DND-41 (cell line): ENCODE data around the gene REPS2.
A peak's percentile ranks its signal among the peaks of the same experiment; 100 is the strongest.

Experiments
- ATAC-seq: fragments of 200-7000 bp; cut with Tn5 transposase; 3 replicates; pipeline ENCODE4 v1.9.1; 2021; ENCODE audit warnings: low read depth; ENCODE audit not compliant: insufficient read depth
- DNase-seq: peaks from one replicate; pipeline ENCODE4 v3.0.0-alpha.2; 2020
- H2AFZ ChIP-seq: 2 replicates; pipeline ENCODE4 v1.6.0; 2012; ENCODE audit warnings: low read depth, low read length
- H3K27ac ChIP-seq: 2 replicates; pipeline ENCODE4 v1.5.1; 2012; ENCODE audit warnings: low read length, inconsistent platforms
- H3K27me3 ChIP-seq: fragments of 200-600 bp; sonication (generic); 2 replicates; pipeline ENCODE4 v1.6.0; 2012; ENCODE audit warnings: low read length, mild to moderate bottlenecking, inconsistent platforms; ENCODE audit not compliant: insufficient read depth, poor library complexity
- H3K36me3 ChIP-seq: 2 replicates; pipeline ENCODE4 v1.5.1; 2012; ENCODE audit warnings: low read length, inconsistent platforms; ENCODE audit not compliant: insufficient read depth
- H3K4me1 ChIP-seq: 2 replicates; pipeline ENCODE4 v1.5.1; 2012; ENCODE audit warnings: mild to moderate bottlenecking, low read length; ENCODE audit not compliant: insufficient read depth
- H3K4me2 ChIP-seq: 2 replicates; pipeline ENCODE4 v1.6.0; 2012; ENCODE audit warnings: mild to moderate bottlenecking, moderate library complexity, low read length, inconsistent platforms; ENCODE audit not compliant: insufficient read depth
- H3K4me3 ChIP-seq, 2 experiments: fragments of 200-600 bp in 1 of 2; shearing (Covaris generic) in 1 of 2; 2 replicates each; pipeline ENCODE4 v1.5.1; 2012 to 2016; ENCODE audit warnings: inconsistent platforms in 2 of 2, low read length in 2 of 2, mild to moderate bottlenecking in 2 of 2, low read depth in 1 of 2, moderate library complexity in 1 of 2
- H3K79me2 ChIP-seq: 2 replicates; pipeline ENCODE4 v1.6.0; 2012; ENCODE audit warnings: low read length, inconsistent platforms; ENCODE audit not compliant: insufficient read depth
- H3K9ac ChIP-seq: 2 replicates; pipeline ENCODE4 v1.6.0; 2012; ENCODE audit warnings: low read depth, mild to moderate bottlenecking, inconsistent platforms, low read length, moderate library complexity
- H3K9me3 ChIP-seq: 2 replicates; pipeline ENCODE4 v1.5.1; 2012; ENCODE audit warnings: low read length, moderate library complexity, mild to moderate bottlenecking, inconsistent platforms; ENCODE audit not compliant: insufficient read depth, severe bottlenecking
- H4K20me1 ChIP-seq: 2 replicates; pipeline ENCODE4 v1.6.0; 2012; ENCODE audit warnings: low read length; ENCODE audit not compliant: insufficient read depth
- EZH2 ChIP-seq: IDR thresholded peaks from 3 replicates; pipeline ENCODE4 v1.6.1; 2012; ENCODE audit warnings: borderline replicate concordance, low read depth, mild to moderate bottlenecking, moderate library complexity, low read length, inconsistent platforms; ENCODE audit not compliant: severe bottlenecking
- TF ChIP-seq, protein P1 (sequence below): IDR thresholded peaks from 2 replicates; pipeline ENCODE4 v1.5.1; 2012; ENCODE audit warnings: borderline replicate concordance, low read length, moderate library complexity, mild to moderate bottlenecking; ENCODE audit not compliant: poor library complexity, severe bottlenecking; ENCODE audit errors: extremely low read depth

The REPS2 gene

DNA sequence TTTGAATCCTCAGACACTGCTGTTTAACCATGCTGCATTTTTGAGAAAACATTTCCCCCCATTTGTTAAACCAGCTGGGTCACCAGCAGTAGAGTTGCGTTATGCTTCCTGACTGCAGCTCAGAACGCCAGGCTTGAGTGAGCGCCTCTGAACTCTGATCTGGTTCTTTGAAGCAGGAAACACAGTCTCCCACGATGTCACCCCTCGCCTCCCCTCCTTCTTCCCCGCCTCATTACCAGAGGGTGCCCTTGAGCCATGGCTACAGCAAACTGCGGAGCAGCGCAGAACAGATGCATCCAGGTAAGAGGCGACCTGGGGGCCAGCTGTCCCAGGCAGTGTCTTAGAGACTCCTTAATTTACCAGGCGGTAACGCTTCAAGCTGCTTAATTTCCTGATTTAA, 78.4 kb downstream of the REPS2 start:
- peak; percentile 4 for DNase-seq
- no peaks in the 10 kb centered on the region for H3K9me3 ChIP-seq
- H3K27ac ChIP-seq, result no peak overlapping the region
- H3K4me2 ChIP-seq, result no peak overlapping the region
- H3K79me2 ChIP-seq, result no peaks in the 10 kb centered on the region
- H3K4me3 ChIP-seq, result no peak overlapping the region
- no peaks in the 10 kb centered on the region for H4K20me1 ChIP-seq
- ATAC-seq, result no peak; the same call in 2 of the 3 replicates
- H3K36me3 ChIP-seq, result no peaks in the 10 kb centered on the region
- H3K9ac ChIP-seq, result no peak overlapping the region
- no peaks in the 10 kb centered on the region for H3K4me1 ChIP-seq
- H3K27me3 ChIP-seq, result no peaks in the 10 kb centered on the region
- no peak overlapping the region for H2AFZ ChIP-seq
- TF ChIP-seq, protein P1, sequence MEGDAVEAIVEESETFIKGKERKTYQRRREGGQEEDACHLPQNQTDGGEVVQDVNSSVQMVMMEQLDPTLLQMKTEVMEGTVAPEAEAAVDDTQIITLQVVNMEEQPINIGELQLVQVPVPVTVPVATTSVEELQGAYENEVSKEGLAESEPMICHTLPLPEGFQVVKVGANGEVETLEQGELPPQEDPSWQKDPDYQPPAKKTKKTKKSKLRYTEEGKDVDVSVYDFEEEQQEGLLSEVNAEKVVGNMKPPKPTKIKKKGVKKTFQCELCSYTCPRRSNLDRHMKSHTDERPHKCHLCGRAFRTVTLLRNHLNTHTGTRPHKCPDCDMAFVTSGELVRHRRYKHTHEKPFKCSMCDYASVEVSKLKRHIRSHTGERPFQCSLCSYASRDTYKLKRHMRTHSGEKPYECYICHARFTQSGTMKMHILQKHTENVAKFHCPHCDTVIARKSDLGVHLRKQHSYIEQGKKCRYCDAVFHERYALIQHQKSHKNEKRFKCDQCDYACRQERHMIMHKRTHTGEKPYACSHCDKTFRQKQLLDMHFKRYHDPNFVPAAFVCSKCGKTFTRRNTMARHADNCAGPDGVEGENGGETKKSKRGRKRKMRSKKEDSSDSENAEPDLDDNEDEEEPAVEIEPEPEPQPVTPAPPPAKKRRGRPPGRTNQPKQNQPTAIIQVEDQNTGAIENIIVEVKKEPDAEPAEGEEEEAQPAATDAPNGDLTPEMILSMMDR, result no peak
- no peak for TF ChIP-seq EZH2

DNA sequence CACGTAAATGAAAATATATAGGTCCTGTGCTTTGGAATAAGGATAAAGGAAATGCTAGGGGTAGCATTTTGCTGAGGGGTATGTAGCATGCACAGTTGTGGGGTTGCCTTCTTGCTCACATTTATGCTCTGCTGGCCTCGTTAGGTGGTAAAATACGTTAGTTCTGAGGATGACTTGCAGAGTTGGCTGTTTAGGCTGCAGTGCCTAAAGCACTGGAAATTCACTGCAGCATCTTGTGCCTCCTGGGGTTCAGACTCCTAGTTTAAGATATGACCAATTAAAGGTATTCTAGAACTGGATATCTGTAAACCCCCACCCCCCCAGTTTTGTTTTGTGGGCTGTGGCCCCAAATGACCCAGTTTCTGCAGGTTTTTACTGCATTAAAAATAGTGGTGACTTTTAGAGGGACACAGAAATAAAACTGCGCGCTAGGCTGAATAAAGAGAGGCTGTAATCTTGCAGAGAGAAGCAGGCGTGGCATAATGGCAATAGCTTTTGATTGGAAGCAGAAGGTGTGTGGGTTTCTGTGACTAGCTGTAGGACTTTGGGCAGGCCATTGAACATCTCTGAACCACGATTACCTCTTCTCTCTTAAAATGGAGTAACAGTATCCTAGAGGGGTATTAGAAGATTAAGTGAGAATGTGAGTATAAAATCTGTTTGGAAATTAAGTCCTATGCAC, 79.3 kb downstream of the REPS2 start:
- TF ChIP-seq, protein P1, result no peak
- no peak for TF ChIP-seq EZH2
- ATAC-seq (no peak), DNase-seq (no peak)
- no peaks in the 10 kb centered on the region for H3K9me3 ChIP-seq
- H3K79me2 ChIP-seq, result no peaks in the 10 kb centered on the region
- no peaks in the 10 kb centered on the region for H3K4me1 ChIP-seq
- H3K4me2 ChIP-seq, result no peak overlapping the region
- H3K27ac ChIP-seq, result no peak overlapping the region
- no peak overlapping the region for H2AFZ ChIP-seq
- no peaks in the 10 kb centered on the region for H4K20me1 ChIP-seq
- H3K9ac ChIP-seq, result no peak overlapping the region
- H3K4me3 ChIP-seq, result no peak overlapping the region
- H3K27me3 ChIP-seq, result no peaks in the 10 kb centered on the region
- no peaks in the 10 kb centered on the region for H3K36me3 ChIP-seq

DNA sequence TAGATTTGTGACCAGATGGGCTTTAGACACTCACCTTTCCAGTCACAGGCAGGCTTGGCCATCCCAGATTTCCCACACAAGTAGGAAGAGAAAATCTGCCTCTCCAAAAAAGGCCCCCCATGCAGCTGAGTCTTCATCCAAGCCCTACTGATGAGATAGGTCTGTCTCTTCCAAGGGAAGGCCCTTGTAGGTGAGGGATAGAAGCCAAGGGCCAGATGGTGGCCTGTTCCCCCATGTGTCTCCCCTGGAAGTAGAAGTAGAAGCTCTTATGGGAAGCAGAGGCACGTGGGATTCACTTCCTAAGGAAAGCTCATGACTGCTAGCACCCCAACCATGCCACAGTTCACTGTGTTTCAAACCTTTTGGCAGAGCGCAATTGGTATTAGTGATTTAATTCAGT, 81.5 kb downstream of the REPS2 start:
- no peak overlapping the region for H2AFZ ChIP-seq
- H3K9ac ChIP-seq, result no peak overlapping the region
- no peak overlapping the region for H3K27ac ChIP-seq
- H3K4me3 ChIP-seq, result no peak overlapping the region
- DNase-seq, result no peak
- no peaks in the 10 kb centered on the region for H4K20me1 ChIP-seq
- H3K9me3 ChIP-seq, result no peaks in the 10 kb centered on the region
- H3K27me3 ChIP-seq, result no peaks in the 10 kb centered on the region
- TF ChIP-seq, protein P1, result no peak
- no peak for TF ChIP-seq EZH2
- ATAC-seq, result no peak
- no peak overlapping the region for H3K4me2 ChIP-seq
- H3K79me2 ChIP-seq, result no peaks in the 10 kb centered on the region
- no peaks in the 10 kb centered on the region for H3K4me1 ChIP-seq
- H3K36me3 ChIP-seq, result no peaks in the 10 kb centered on the region
